ENCODE results near the gene SBF2. TPM values are rescaled to one million over a fixed set of nuclear protein-coding genes. Genes with fewer than 3 reads are reported as not detected.
A peak's percentile ranks its signal among the peaks of the same experiment; 100 is the strongest.
"Not testable (repeated sequence)": the region's sequence is repeated elsewhere in the genome, so short reads cannot be mapped to it uniquely, and the experiment has no call there.

SBF2 gene
- polyA plus RNA-seq, 1 donor (not counting 4 experiments of a cell fraction or from before 2014, with no cell fraction given): 24.5 TPM

DNA sequence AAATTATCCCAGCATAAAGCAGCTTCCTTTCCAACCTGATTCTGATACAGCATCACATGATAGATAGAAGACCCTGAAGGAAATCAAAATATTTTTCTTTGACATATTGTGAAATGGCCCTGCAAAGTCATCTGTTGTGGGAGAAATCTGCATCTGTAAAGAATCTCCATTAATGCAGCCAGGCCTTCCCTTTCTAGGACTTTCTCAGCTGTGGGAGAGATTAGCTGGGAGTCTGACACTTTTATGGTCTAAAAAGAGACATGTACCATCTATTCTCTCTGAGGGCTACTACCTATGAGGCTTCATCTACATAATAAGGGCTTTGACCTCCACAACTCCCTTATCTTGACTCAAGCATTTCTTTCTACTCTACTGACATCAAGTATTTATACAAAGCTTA is 392.1 kb downstream of the SBF2 start:
- H3K4me1 ChIP-seq (ENCODE audit: control insufficient read depth, extremely low read depth, insufficient read depth, low read length): peaks cover 33% of the 10 kb centered on the region
- no peaks in the 10 kb centered on the region for H3K36me3 ChIP-seq (ENCODE audit: control insufficient read depth in 2 of 2, extremely low read depth in 1 of 2, insufficient read depth in 2 of 2, low read length in 2 of 2)
- no peak overlapping the region for H3K4me3 ChIP-seq (ENCODE audit: control insufficient read depth in 2 of 3, extremely low read depth in 1 of 3, insufficient read depth in 2 of 3, low read depth in 1 of 3, low read length in 3 of 3)
- no peaks in the 10 kb centered on the region for H3K9me1 ChIP-seq (ENCODE audit: control insufficient read depth, extremely low read depth, insufficient read depth, low read length)
- no peak overlapping the region for H2AFZ ChIP-seq (ENCODE audit: control insufficient read depth, low read length)
- H3K9ac ChIP-seq (ENCODE audit: control insufficient read depth, extremely low read depth, insufficient read depth, low read length): no peak overlapping the region
- FAIRE-seq (no peak), DNase-seq (ENCODE audit: low read depth, low spot score) (no peak)
- no peaks in the 10 kb centered on the region for H3K27me3 ChIP-seq (ENCODE audit: control insufficient read depth, extremely low read depth, insufficient read depth, low read length)
- TF ChIP-seq, protein P1, sequence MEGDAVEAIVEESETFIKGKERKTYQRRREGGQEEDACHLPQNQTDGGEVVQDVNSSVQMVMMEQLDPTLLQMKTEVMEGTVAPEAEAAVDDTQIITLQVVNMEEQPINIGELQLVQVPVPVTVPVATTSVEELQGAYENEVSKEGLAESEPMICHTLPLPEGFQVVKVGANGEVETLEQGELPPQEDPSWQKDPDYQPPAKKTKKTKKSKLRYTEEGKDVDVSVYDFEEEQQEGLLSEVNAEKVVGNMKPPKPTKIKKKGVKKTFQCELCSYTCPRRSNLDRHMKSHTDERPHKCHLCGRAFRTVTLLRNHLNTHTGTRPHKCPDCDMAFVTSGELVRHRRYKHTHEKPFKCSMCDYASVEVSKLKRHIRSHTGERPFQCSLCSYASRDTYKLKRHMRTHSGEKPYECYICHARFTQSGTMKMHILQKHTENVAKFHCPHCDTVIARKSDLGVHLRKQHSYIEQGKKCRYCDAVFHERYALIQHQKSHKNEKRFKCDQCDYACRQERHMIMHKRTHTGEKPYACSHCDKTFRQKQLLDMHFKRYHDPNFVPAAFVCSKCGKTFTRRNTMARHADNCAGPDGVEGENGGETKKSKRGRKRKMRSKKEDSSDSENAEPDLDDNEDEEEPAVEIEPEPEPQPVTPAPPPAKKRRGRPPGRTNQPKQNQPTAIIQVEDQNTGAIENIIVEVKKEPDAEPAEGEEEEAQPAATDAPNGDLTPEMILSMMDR (optimal IDR thresholded peaks at IDR 0.05 in 1 of 3, IDR thresholded peaks at IDR 0.05 in 1 of 3, conservative IDR thresholded peaks at IDR 0.05 in 1 of 3; ENCODE audit: extremely low read depth in 1 of 3, insufficient read depth in 2 of 3, low read length in 3 of 3): no peak
- no peak overlapping the region for H3K4me2 ChIP-seq (ENCODE audit: control insufficient read depth, extremely low read depth, insufficient read depth, low read depth, low read length)
- dilution Hi-C loops (cut with MboI; ENCODE audit: extremely low pct_ligation_motif_present, low sequenced_read_pairs): no loop called here
- H3K27ac ChIP-seq (ENCODE audit: control insufficient read depth, insufficient read depth, low read length): no peak overlapping the region
- H3K79me2 ChIP-seq (ENCODE audit: control insufficient read depth, insufficient read depth, low read length): no peaks in the 10 kb centered on the region
- H4K20me1 ChIP-seq (ENCODE audit: control insufficient read depth, extremely low read depth, insufficient read depth, low read length): no peaks in the 10 kb centered on the region
- H3K9me3 ChIP-seq (ENCODE audit: control insufficient read depth, low read depth, low read length): peaks cover 2% of the 10 kb centered on the region

DNA sequence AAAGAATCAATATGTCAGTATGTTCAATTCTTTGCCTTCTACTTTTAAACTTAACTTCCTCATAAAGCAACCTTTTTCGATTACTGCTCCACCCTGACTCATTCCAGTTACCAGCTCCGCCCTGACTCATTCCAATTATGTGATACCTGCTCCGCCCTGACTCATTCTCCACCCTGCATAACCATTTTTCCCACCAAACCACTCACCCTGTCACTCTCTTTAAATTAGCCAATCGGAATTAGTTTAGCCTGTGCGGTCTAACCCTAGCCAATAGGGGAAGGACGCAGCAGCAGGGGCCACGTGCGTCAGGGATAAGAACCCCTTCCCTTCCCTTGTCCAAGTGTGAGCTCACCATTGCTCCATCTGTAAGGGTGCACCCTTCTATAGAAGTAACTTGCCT is 393.8 kb downstream of the SBF2 start:
- H3K9me1 ChIP-seq (ENCODE audit: control insufficient read depth, extremely low read depth, insufficient read depth, low read length); H3K9ac ChIP-seq (ENCODE audit: control insufficient read depth, extremely low read depth, insufficient read depth, low read length); dilution Hi-C loops (cut with MboI; ENCODE audit: extremely low pct_ligation_motif_present, low sequenced_read_pairs); H3K79me2 ChIP-seq (ENCODE audit: control insufficient read depth, insufficient read depth, low read length); H4K20me1 ChIP-seq (ENCODE audit: control insufficient read depth, extremely low read depth, insufficient read depth, low read length); H3K9me3 ChIP-seq (ENCODE audit: control insufficient read depth, low read depth, low read length); H3K36me3 ChIP-seq (ENCODE audit: control insufficient read depth in 2 of 2, extremely low read depth in 1 of 2, insufficient read depth in 2 of 2, low read length in 2 of 2); H3K27me3 ChIP-seq (ENCODE audit: control insufficient read depth, extremely low read depth, insufficient read depth, low read length); H3K4me3 ChIP-seq (ENCODE audit: control insufficient read depth in 2 of 3, extremely low read depth in 1 of 3, insufficient read depth in 2 of 3, low read depth in 1 of 3, low read length in 3 of 3); H2AFZ ChIP-seq (ENCODE audit: control insufficient read depth, low read length): not testable (repeated sequence)
- FAIRE-seq: peak; percentile 88
- Histone ChIP-seq H3K4me2 (ENCODE audit: control insufficient read depth, extremely low read depth, insufficient read depth, low read depth, low read length) (peak overlapping the region; percentile 29), H3K4me1 (ENCODE audit: control insufficient read depth, extremely low read depth, insufficient read depth, low read length) (peaks cover 16% of the 10 kb centered on the region), H3K27ac (ENCODE audit: control insufficient read depth, insufficient read depth, low read length) (peak overlapping the region; percentile 69)
- DNase-seq (ENCODE audit: low read depth, low spot score): peak; percentile 65

DNA sequence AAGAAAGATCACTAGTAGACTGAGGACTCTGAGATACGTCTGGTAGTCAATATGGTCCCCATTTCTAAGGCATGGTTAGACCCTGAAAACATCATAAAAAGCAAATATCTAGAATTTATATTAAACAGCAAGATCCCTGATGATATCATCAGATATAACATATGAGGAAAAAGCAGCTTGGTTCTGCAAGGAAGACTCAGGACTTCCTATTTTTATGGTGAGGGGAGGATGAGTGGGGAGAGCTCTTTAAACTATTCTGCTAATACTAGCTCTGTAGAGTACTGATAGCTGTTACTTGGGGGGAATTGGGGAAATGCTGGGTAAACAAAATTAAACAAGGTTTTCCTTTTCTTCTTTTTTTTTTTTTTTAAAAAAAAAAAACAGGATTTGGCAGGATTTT is 394.3 kb downstream of the SBF2 start:
- Histone ChIP-seq H3K4me2 (ENCODE audit: control insufficient read depth, extremely low read depth, insufficient read depth, low read depth, low read length) (peak overlapping the region; percentile 29), H3K27me3 (ENCODE audit: control insufficient read depth, extremely low read depth, insufficient read depth, low read length) (no peaks in the 10 kb centered on the region), H2AFZ (ENCODE audit: control insufficient read depth, low read length) (no peak overlapping the region), H4K20me1 (ENCODE audit: control insufficient read depth, extremely low read depth, insufficient read depth, low read length) (no peaks in the 10 kb centered on the region), H3K9ac (ENCODE audit: control insufficient read depth, extremely low read depth, insufficient read depth, low read length) (no peak overlapping the region), H3K9me1 (ENCODE audit: control insufficient read depth, extremely low read depth, insufficient read depth, low read length) (no peaks in the 10 kb centered on the region), H3K27ac (ENCODE audit: control insufficient read depth, insufficient read depth, low read length) (peak overlapping the region; percentile 69), H3K9me3 (ENCODE audit: control insufficient read depth, low read depth, low read length) (peaks cover 2% of the 10 kb centered on the region), H3K4me1 (ENCODE audit: control insufficient read depth, extremely low read depth, insufficient read depth, low read length) (peaks cover 10% of the 10 kb centered on the region), H3K4me3 (ENCODE audit: control insufficient read depth in 2 of 3, extremely low read depth in 1 of 3, insufficient read depth in 2 of 3, low read depth in 1 of 3, low read length in 3 of 3) (no peak overlapping the region), H3K36me3 (ENCODE audit: control insufficient read depth in 2 of 2, extremely low read depth in 1 of 2, insufficient read depth in 2 of 2, low read length in 2 of 2) (peaks cover 0 to 2% of the 10 kb centered on the region in 2 experiments), H3K79me2 (ENCODE audit: control insufficient read depth, insufficient read depth, low read length) (no peaks in the 10 kb centered on the region)
- FAIRE-seq: no peak
- dilution Hi-C loops (cut with MboI; ENCODE audit: extremely low pct_ligation_motif_present, low sequenced_read_pairs): no loop called here
- TF ChIP-seq EZH2 (IDR thresholded peaks at IDR 0.05; ENCODE audit: low read length): no peak
- TF ChIP-seq, protein P1 (optimal IDR thresholded peaks at IDR 0.05 in 1 of 3, IDR thresholded peaks at IDR 0.05 in 1 of 3, conservative IDR thresholded peaks at IDR 0.05 in 1 of 3; ENCODE audit: extremely low read depth in 1 of 3, insufficient read depth in 2 of 3, low read length in 3 of 3): no peak
- DNase-seq (ENCODE audit: low read depth, low spot score): no peak

Data from keratinocyte (primary cell).